Hematopoietic multipotent progenitor cell treated with erythropoietin and hydrocortisone succinate and interleukin-3 and kit ligand, for 17 days (in vitro differentiated cells): ENCODE measurements around the gene STARD3NL.
A peak's percentile ranks its signal among the peaks of the same experiment; 100 is the strongest.
"Not testable (repeated sequence)": the region's sequence is repeated elsewhere in the genome, so short reads cannot be mapped to it uniquely, and the experiment has no call there.

ENCODE experiments used
- DNase-seq: peaks from one replicate; pipeline ENCODE4 v3.0.0-alpha.2; 2015; ENCODE audit warnings: low spot score

STARD3NL gene

DNA sequence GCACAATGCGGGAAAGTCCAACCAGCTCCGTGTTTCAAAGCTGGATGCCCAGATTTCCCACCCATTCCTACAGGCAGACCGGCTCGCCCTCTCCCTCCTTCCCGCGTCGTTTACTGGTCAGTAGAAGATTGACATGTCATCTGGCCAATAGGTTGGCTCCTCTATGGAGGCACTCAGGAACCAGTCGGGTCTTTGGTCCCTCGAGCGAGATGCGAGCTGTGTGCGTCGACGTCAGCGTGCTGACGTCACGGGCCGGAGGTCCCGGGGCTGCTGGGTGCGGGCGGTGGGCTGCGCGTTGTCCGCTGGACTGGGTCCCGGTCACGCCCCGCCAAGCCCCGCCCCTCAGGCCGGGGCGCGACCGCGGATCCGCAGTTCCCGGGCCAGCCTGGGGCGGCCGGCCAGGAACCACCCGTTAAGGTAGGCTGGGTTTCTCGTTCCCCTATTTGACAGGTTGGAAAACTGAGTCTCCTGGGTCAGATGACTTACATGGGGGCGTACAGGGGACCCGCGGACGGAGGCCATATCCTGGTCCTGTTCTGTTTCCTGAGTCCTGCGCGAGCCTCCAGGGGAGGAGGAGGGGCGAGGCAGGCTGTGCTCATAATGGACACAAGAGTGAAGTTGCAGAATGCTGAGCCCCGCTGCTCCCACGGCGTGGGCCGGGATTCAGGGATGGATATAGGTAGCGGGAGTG, at the start of gene STARD3NL:
Gene STARD3NL (plus strand): TSS at position 242 of the 691 bp plus-strand sequence. CDS start 29,260 bp downstream, outside the sequence.
- DNase-seq: peak; percentile 94

- DNase-seq: no peak
Measured at GRCh38 chr7:38129162-38129561, 48.9 kb upstream of the STARD3NL start.

GRCh38 chr7:38129579-38129978, 48.5 kb upstream of the STARD3NL start:
- no peak for DNase-seq

GRCh38 chr7:38138171-38138570, 39.9 kb upstream of the STARD3NL start:
- DNase-seq: no peak

- no peak for DNase-seq
Measured at GRCh38 chr7:38141187-38141586, 36.9 kb upstream of the STARD3NL start.

DNA sequence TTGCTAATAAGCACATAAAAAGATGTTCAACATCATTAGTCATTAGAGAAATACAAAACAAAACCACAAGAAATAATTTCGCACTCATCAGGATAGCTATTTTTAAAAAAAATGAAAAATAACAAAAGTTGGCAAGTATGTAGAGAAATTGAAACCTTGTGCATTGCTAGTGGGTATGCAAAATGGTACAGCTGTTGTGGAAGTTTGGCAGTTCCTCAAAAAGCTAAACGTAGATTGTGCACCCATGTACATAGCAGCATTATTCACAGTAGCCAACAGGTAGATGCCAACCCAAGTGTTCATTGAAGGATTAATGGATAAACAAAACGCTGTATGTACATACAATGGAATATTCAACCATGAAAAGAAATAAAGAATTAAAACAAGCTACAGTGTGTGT, 35.3 kb upstream of the STARD3NL start:
- no peak for DNase-seq

DNA sequence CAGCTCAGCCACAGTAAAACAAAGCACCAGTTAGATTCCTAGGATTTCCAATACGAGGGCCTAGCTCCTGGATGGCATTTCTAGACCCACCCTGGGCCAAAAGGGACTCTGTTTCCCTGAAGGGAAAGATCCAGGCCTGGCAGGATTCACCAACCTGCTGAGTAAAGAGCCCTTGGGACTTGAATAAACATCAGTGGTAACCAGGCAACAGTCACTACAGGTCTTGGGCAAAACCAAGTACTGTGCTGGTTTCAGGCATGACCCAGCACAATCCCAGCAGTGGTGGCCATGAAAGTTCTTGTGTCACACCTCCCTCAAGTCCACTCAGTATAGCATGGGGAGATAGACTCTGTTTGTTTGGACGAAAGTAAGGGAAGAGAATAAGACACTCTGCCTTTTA, 31.0 kb upstream of the STARD3NL start:
- DNase-seq: no peak

DNA sequence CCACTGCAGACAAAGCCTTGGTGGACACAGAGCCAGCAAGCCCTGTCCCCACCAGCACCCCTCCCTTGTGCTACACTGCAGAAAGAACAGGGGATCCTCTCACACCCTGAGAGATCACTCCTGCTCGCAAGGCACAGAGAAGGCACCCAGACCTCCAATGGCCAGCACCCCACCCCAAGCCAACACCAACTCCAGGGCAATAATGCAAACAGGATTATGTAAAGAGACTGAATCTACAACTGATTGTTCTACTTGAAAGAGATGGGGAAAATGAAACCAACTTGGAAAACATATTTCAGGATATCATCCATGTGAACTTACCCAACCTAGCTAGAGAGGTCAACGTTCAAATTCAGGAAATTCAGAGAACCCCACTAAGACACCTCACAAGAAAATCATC, 26.5 kb upstream of the STARD3NL start:
- DNase-seq: no peak

GRCh38 chr7:38153515-38153914, 24.5 kb upstream of the STARD3NL start:
- no peak for DNase-seq

DNA sequence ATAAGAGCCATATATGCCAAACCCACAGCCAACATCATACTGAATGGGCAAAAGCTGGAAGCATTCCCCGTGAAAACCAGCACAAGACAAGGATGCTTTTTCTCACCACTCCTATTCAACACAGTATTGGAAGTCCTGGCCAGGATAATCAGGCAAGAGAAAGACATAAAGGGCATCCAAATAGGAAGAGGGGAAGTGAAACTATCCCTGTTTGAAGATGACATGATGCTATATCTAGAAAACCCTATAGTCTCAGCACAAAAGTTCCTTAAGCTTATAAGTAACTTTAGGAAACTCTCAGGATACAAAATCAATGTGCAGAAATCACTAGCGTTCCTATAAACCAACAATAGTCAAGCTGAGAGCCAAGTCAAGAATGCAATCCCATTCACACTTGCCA, 23.8 kb upstream of the STARD3NL start:
- DNase-seq: no peak

DNA sequence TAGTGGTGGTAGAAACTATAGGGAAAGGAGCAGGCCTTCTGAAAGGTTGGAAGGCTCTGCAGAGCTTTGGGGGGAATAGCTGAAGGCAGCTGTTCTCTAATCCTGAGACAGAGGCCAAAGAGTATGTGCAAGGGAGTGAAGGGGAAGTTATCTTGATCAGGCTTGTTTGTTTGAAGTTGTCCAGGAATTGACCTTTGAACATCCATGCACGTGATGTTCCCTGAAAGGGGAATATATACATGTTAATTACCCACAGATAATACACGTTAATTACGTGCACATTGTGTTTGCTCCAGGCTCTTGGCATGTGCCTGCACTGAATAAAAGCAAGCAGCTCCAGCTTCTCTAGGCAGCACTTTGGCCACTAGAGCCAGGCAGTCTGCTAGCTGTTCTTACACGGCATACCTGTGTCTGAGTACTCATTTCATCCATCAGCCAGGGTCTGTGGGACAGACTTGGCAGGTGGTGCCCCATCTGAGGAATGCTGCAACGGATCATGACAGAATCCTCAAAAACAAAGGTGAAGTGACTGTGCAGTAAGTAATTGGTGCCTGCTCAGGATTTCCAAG, 18.0 kb upstream of the STARD3NL start:
- no peak for DNase-seq

GRCh38 chr7:38162036-38162435, 16.0 kb upstream of the STARD3NL start:
- no peak for DNase-seq

DNA sequence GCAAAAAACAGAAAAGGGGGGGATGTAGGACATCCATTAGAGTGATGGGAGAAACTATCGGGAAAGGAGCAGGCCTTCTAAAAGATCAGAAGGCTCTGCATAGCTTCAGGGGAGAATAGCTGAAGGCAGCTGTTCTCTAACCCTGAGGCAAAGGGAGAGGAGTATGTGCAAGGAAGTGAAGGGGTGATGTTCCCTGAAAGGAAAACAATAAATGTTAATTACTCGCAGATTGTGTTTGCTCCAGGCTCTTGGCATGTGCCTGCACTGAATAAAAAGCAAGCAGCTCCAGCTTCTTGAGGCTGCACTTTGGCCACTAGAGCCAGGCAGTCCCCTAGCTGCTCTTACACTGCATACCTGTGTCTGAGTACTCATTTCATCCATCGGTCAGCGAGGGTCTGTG, 14.4 kb upstream of the STARD3NL start:
- no peak for DNase-seq

DNA sequence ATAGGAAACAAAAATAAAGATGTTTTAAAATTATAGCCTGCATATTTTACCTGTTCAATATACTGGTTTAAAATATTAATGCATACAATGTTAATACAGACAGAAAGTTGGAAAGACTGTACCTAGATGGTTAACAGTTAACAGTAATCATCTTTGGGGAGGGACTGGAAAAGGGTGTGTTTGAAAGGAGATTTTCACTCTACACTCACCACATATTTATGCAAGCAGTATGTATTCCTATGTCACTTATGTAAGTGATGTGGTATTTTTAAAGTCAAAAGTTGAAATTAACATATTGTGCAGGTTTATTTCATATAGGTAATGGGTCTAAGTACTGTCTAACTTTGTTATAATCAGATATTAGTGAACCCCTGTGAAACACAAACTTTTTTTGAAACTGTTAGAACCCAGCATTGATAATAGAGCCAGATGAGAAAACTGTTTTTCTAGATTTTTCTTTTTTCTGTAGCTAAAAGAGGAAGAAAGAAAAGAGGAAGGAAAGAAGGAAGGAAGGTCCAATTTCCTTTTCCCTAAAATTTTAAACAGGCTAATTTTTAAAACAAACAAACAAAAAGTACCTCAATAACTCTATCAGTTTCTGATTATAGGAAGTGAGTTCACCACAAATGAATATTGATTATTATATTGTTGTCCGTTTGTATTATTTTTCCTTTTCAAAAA, 9.0 kb upstream of the STARD3NL start:
- no peak for DNase-seq

- no peak for DNase-seq
Measured at GRCh38 chr7:38169847-38170246, 8.2 kb upstream of the STARD3NL start.

DNA sequence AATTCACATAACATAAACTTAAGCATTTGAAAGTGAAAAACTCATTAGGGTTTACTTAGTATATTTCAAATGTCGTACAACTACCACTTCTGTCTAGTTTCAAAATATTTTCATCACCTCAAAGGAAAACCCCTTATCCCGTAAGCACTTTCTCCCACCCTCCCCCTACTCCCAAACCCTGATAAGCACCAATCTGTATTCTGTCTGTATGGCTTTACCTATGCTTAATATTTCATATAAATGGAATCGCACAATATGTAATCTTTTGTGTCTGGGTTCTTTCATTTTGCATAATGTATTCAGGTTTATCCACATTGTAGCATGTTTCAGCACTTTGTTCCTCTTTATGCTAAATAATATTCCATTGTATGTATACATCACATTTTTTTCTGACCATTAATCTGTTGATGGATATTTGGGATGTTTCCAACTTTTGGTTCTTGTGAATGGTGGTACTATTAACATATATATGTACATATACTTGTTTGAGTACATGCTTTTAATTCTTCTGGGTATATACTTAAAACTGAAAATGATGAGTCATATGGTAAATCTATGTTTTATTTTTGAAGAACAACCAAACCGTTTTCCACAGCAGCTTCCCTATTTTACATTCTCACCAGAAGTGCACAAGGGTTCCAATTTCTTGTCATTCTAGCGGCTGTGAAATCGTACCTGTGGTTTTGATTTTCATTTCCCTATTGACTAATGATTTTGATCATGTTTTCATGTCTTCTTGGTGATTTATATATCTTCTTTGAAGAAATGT, 6.2 kb upstream of the STARD3NL start:
- DNase-seq: no peak

GRCh38 chr7:38175547-38175946, 2.5 kb upstream of the STARD3NL start:
- not testable (repeated sequence) for DNase-seq

DNA sequence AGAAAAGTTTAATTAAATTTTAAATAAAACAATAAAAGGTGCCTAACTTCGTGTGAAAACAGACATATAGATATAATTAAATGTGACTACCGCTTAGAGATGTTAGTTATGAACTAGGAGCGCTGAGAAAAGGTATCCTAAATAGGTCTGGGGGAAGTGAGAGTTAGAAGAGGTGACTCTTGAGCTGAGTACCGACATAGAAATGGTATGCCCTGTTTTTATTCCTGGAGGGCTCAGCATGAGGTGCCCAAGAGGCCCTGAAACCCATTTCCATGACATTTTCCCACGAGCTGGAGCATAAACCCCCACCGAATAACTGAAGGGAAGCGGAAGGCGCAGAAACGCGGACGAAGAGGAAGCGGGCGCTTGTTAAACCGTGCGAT, 433 bp upstream of the STARD3NL start:
- no peak for DNase-seq

DNA sequence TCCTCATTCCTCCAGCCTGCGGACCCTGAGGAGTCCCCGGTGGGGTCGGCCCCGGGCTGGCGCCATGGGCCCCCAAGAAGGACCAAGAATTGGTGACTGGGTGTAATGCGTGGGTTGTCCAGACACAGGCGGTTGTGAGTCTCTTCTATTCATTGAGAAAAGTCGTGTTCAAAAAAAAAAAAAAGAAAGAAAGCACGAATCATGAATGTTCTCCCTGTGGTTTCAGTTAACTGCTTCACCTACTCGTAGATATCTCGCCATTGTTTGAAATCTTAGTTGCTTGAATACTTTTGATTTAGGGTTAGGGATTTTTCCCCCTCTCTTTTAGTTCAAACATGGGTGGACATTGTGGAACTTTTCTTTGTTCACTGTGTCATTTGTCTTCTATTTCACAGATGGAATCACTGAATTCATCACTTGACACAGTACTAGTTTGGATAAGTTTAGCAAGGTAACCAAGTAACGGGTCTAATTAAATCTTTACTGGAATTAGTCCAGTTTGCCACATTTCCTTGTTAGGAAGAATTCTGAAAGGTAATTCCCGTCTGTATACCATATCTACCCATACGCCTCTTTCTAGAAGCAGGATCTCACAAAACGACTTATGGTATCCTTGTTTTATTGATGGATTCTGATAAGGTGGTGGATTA, 775 bp downstream of the STARD3NL start:
- DNase-seq: peak; percentile 15

GRCh38 chr7:38179776-38180226, 1.8 kb downstream of the STARD3NL start:
- peak; percentile 35 for DNase-seq

DNA sequence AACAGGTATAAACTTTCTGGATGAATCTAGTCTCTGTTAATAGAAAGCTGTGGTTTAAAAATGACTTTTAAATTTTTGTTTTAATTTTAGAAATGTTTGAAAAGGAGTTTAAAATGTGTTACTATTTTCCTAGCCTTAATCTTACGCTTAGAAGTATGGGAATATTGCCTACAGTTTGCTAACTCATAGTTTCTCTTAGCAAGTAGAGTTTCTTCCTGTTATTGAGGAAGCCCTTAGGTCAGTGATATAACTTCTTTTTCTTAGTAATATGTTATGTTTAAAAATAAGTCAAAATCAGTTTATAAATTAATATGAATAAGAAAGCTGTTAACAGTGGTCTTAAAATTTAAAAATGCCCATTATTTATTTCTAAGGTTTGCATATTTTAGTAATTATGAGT, 3.1 kb downstream of the STARD3NL start:
- no peak for DNase-seq

- no peak for DNase-seq
Measured at GRCh38 chr7:38182450-38182849, 4.4 kb downstream of the STARD3NL start.
